Measurements from ENCODE around the gene EXOC4.

Gene EXOC4

GRCh38 chr7:133501771-133502170, 248.9 kb downstream of the EXOC4 start:
- no peak for DNase-seq

- DNase-seq = no peak
These were observed 249.6 kb downstream of the EXOC4 start for GRCh38 chr7:133502498-133502897.

- DNase-seq = no peak
These were observed 250.1 kb downstream of the EXOC4 start for GRCh38 chr7:133502972-133503371.

GRCh38 chr7:133504825-133505224, 251.9 kb downstream of the EXOC4 start:
- DNase-seq = no peak

GRCh38 chr7:133509822-133510221, 256.9 kb downstream of the EXOC4 start:
- DNase-seq = no peak

- DNase-seq = no peak
These were observed 257.6 kb downstream of the EXOC4 start for GRCh38 chr7:133510326-133511055.

GRCh38 chr7:133511252-133511651, 258.4 kb downstream of the EXOC4 start:
- no peak for DNase-seq

- DNase-seq = no peak
These were observed 258.8 kb downstream of the EXOC4 start for GRCh38 chr7:133511708-133512107.

GRCh38 chr7:133512560-133512959, 259.7 kb downstream of the EXOC4 start:
- no peak for DNase-seq

GRCh38 chr7:133513608-133514007, 260.7 kb downstream of the EXOC4 start:
- DNase-seq = no peak

- DNase-seq = no peak
These were observed 261.7 kb downstream of the EXOC4 start for GRCh38 chr7:133514551-133514950.

GRCh38 chr7:133517766-133518165, 264.9 kb downstream of the EXOC4 start:
- no peak for DNase-seq

- DNase-seq = no peak
These were observed 265.8 kb downstream of the EXOC4 start for GRCh38 chr7:133518718-133519117.

- DNase-seq = no peak
These were observed 267.4 kb downstream of the EXOC4 start for GRCh38 chr7:133520248-133520647.

GRCh38 chr7:133522501-133522900, 269.6 kb downstream of the EXOC4 start:
- no peak for DNase-seq

GRCh38 chr7:133528796-133529195, 275.9 kb downstream of the EXOC4 start:
- no peak for DNase-seq

GRCh38 chr7:133529861-133530260, 277.0 kb downstream of the EXOC4 start:
- peak; percentile 22 for DNase-seq

- DNase-seq = no peak
These were observed 277.8 kb downstream of the EXOC4 start for GRCh38 chr7:133530682-133531081.

- no peak for DNase-seq
These were observed 281.9 kb downstream of the EXOC4 start for GRCh38 chr7:133534816-133535215.

- DNase-seq = no peak
These were observed 282.4 kb downstream of the EXOC4 start for GRCh38 chr7:133535308-133535707.

- no peak for DNase-seq
These were observed 283.6 kb downstream of the EXOC4 start for GRCh38 chr7:133536450-133536849.

GRCh38 chr7:133539016-133539415, 286.1 kb downstream of the EXOC4 start:
- no peak for DNase-seq

GRCh38 chr7:133540096-133540860, 287.4 kb downstream of the EXOC4 start:
- no peak for DNase-seq

GRCh38 chr7:133542209-133542780, 289.4 kb downstream of the EXOC4 start:
- DNase-seq = no peak
